Omental fat pad (tissue), 4 donors: ENCODE data around the gene PGRMC2. TPM values are rescaled to one million over a fixed set of nuclear protein-coding genes. Genes with fewer than 3 reads are reported as not detected.

Experiments used
- ATAC-seq: fragments of 150-250 bp; one replicate; pipeline ENCODE4 v1.9.1; 2016; ENCODE audit warnings: mild to moderate bottlenecking, moderate library complexity; ENCODE audit not compliant: low FRiP score
- DNase-seq: peaks from one replicate; pipeline ENCODE4 v3.0.0-alpha.2; 2019; ENCODE audit warnings: low spot score
- total RNA-seq, 4 donors: library from RNA; depleted of rRNA; stranded (reverse); fragments of >200 nt; gene quantifications; one replicate each; pipeline ENCODE4 v1.1.0, GENCODE V29; 2016
- TF ChIP-seq, protein P1 (sequence below), 3 donors: fragments of 450-650 bp; IDR thresholded peaks; one replicate each; pipeline ENCODE4 v1.5.1; 2016 to 2017; ENCODE audit warnings: antibody characterized with exemption in 3 of 3, mild to moderate bottlenecking in 3 of 3, moderate library complexity in 2 of 3

PGRMC2 gene
- total RNA-seq, 4 donors from 2014 or later = 34.8 to 77.4 (median 56.9) TPM

- no peak for DNase-seq
- TF ChIP-seq, protein P1, sequence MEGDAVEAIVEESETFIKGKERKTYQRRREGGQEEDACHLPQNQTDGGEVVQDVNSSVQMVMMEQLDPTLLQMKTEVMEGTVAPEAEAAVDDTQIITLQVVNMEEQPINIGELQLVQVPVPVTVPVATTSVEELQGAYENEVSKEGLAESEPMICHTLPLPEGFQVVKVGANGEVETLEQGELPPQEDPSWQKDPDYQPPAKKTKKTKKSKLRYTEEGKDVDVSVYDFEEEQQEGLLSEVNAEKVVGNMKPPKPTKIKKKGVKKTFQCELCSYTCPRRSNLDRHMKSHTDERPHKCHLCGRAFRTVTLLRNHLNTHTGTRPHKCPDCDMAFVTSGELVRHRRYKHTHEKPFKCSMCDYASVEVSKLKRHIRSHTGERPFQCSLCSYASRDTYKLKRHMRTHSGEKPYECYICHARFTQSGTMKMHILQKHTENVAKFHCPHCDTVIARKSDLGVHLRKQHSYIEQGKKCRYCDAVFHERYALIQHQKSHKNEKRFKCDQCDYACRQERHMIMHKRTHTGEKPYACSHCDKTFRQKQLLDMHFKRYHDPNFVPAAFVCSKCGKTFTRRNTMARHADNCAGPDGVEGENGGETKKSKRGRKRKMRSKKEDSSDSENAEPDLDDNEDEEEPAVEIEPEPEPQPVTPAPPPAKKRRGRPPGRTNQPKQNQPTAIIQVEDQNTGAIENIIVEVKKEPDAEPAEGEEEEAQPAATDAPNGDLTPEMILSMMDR (IDR thresholded peaks at IDR 0.05) = no peak
- no peak for ATAC-seq
Observed at GRCh38 chr4:128241981-128242380, 45.6 kb downstream of the PGRMC2 start.

DNA sequence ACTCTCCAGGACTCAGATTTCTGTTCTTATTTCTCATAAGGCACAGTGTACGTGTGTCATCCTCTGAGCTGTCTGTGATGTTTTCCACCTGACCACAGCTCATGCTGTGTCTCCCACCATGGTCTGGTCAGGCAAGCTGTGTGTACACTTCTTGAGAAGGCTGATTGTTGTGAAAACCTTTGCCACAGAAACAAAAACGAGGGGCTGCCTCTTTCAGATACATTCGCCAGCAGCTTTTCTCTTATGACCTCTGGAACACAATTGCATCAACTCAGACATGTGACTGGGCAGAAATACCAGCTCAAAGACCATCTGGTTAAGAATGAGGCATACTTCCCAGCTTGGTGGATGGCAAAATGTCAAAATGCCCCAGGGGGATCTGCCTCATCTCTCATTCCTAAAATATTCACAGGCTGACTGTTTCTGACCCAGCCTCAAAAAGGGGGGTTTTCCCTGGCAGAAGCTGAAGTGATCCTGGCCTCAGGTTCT is 46.1 kb downstream of the PGRMC2 start:
- TF ChIP-seq, protein P1 (IDR thresholded peaks at IDR 0.05) = no peak
- ATAC-seq (peak; percentile 67), DNase-seq (peak; percentile 27)

- TF ChIP-seq, protein P1 (IDR thresholded peaks at IDR 0.05) = no peak
- no peak for ATAC-seq
- DNase-seq = no peak
Observed at GRCh38 chr4:128241019-128241418, 46.6 kb downstream of the PGRMC2 start.

- TF ChIP-seq, protein P1 (IDR thresholded peaks at IDR 0.05) = no peak
- no peak for ATAC-seq
- no peak for DNase-seq
Observed at GRCh38 chr4:128234836-128235235, 52.8 kb downstream of the PGRMC2 start.

DNA sequence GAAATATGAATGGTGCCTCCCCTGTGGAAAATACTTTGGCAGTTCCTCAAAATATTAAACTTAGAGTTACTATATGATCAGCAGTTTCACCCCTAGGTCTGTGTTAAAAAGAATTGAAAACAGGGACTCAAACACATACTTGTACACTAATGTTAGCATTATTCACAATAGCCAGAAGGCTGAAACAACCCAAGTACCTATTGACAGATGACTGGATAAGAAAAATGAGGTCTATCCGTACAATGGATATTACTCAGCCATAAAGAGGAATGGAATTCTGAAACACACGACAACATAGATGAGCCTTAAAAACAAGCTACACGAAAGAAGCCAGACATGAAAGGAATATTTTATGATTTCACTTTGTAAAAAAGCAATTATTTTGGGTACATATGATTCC is 54.9 kb downstream of the PGRMC2 start:
- ATAC-seq = no peak
- TF ChIP-seq, protein P1 (IDR thresholded peaks at IDR 0.05) = no peak

DNA sequence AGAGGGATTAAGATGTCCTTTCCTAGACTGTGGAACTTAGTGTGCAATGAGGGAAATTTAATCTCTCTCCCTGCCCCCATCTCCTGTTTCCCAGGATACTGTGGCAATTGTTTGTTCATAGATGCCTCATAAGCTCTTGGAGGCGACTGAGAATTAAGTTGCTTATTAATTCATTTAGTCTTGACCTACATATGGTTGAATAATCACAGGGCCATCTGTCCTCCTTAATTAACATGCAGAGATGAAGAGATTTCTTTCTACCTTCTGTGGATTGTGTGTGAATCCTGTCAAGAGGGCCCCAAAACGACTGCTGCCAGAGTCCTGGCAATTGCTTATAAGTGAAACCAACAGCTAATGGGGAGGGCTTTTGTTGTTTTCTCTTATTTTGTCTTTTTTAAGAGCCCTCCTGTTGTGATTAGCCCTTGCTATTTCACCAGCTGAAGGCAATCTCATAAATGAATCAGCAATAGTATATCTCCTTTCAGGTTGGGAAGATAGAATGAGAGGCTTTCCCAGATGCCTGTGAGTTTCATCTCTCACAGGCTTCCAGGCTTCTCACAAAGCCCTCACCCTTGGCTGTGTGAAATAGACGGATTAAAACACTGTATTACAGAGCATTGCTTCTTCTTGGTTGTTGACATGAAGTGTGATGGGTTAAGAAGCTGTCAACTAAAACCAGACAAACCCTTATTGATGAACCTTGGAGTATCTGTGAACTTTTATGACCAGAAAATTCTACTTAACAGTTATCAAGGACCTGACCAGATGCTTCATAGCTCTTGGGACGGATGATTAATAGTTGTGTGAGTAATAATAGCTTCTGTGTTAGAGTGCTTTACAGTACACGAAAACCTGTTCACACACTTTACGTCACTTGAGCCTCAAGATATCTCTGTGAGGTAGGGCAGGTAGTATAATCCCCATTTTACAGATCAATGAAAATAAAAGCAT is 58.5 kb downstream of the PGRMC2 start:
- TF ChIP-seq, protein P1 (IDR thresholded peaks at IDR 0.05) = no peak
- no peak for DNase-seq
- ATAC-seq = no peak

More for the DNA sequence above, 54.9 kb downstream of the PGRMC2 start:
- DNase-seq = no peak
